T-helper 1 cell treated with Interleukin-12 subunit alpha and Interleukin-12 subunit beta and Interleukin-4 antibody, amounts not matched to agents 30 ng/mL and 1 ng/mL, for 36 hours (primary cell): ENCODE results near the gene PREB. TPM values are rescaled to one million over a fixed set of nuclear protein-coding genes. Genes with fewer than 3 reads are reported as not detected.

Experiments
- intact Hi-C: fragments of 100-400 bp; cut with micrococcal nuclease; formaldehyde crosslinking; loops from one replicate; pipeline ENCODE4 v1.15.1; 2024
- total RNA-seq: library from RNA; stranded (reverse); gene quantifications from 2 replicates; pipeline ENCODE4 v1.2.3, GENCODE V29; 2022

PREB gene
- total RNA-seq, 1 donor from 2014 or later, result 82.7 TPM

GRCh38 chr2:27099334-27099955 lies 35.0 kb downstream of the PREB start:
- intact Hi-C loops, result no loop called here

GRCh38 chr2:27097341-27097740 lies 37.1 kb downstream of the PREB start:
- intact Hi-C loops, result no loop called here

- intact Hi-C loops, result loop anchor here (1.0 kb wide), 5 partner anchors 11 to 259 kb away; partner anchors contain the start of genes ABHD1, GTF3C2, KHK and PREB
Observed at GRCh38 chr2:27096748-27097297, 37.6 kb downstream of the PREB start.

- intact Hi-C loops, result loop anchor here (1.0 kb wide), 5 partner anchors 10 to 260 kb away; partner anchors contain the start of genes ABHD1, GTF3C2, KHK and PREB
Observed at GRCh38 chr2:27095745-27096651, 38.4 kb downstream of the PREB start.

GRCh38 chr2:27095427-27095744 lies 39.0 kb downstream of the PREB start:
- intact Hi-C loops, result no loop called here

GRCh38 chr2:27094353-27094984 lies 40.0 kb downstream of the PREB start:
- intact Hi-C loops, result no loop called here

GRCh38 chr2:27093430-27094352 lies 40.7 kb downstream of the PREB start:
- intact Hi-C loops, result no loop called here

GRCh38 chr2:27092696-27093429 lies 41.6 kb downstream of the PREB start:
- intact Hi-C loops, result no loop called here

- intact Hi-C loops, result no loop called here
Observed at GRCh38 chr2:27091746-27092695, 42.4 kb downstream of the PREB start.

- intact Hi-C loops, result loop anchor here (10.0 kb wide), 2 partner anchors 575 to 1785 kb away; partner anchors contain the start of genes SLC4A1AP, SUPT7L and TRMT61B
Observed at GRCh38 chr2:27089111-27089954, 45.1 kb downstream of the PREB start.

GRCh38 chr2:27088634-27089033 lies 45.8 kb downstream of the PREB start:
- intact Hi-C loops, result loop anchor here (10.0 kb wide), 2 partner anchors 576 to 1786 kb away; partner anchors contain the start of genes SLC4A1AP, SUPT7L and TRMT61B

- intact Hi-C loops, result loop anchor here (2.0 to 10.0 kb wide), 3 partner anchors 175 to 1787 kb away; partner anchors contain the start of genes SLC30A3, SLC4A1AP, SUPT7L and TRMT61B
Observed at GRCh38 chr2:27087823-27088410, 46.5 kb downstream of the PREB start.

GRCh38 chr2:27086724-27087593 lies 47.5 kb downstream of the PREB start, which contains the start of gene KHK:
Gene KHK, plus strand, starts transcription at chr2:27086772. Its CDS starts 488 bp downstream, at chr2:27087260.
- intact Hi-C loops, result loop anchor here (1.0 to 10.0 kb wide), 13 partner anchors 9 to 1788 kb away; partner anchors contain the start of genes AGBL5, ATRAID, CAD and GTF3C2

GRCh38 chr2:27086090-27086723 lies 48.2 kb downstream of the PREB start:
- intact Hi-C loops, result loop anchor here (1.0 to 10.0 kb wide), 13 partner anchors 10 to 1789 kb away; partner anchors contain the start of genes AGBL5, ATRAID, CAD and GTF3C2

GRCh38 chr2:27085673-27086089 lies 48.8 kb downstream of the PREB start:
- intact Hi-C loops, result loop anchor here (1.0 to 10.0 kb wide), 13 partner anchors 11 to 1789 kb away; partner anchors contain the start of genes AGBL5, ATRAID, CAD and GTF3C2
